NCI-H1436 (cell line): ENCODE measurements around the gene TBC1D3B.
"Not testable (repeated sequence)": the region's sequence is repeated elsewhere in the genome, so short reads cannot be mapped to it uniquely, and the experiment has no call there.

Experiments
- DNase-seq: peaks from one replicate; lab custom pipeline; 2025; lab: John Stamatoyannopoulos, UW

Gene TBC1D3B

DNA sequence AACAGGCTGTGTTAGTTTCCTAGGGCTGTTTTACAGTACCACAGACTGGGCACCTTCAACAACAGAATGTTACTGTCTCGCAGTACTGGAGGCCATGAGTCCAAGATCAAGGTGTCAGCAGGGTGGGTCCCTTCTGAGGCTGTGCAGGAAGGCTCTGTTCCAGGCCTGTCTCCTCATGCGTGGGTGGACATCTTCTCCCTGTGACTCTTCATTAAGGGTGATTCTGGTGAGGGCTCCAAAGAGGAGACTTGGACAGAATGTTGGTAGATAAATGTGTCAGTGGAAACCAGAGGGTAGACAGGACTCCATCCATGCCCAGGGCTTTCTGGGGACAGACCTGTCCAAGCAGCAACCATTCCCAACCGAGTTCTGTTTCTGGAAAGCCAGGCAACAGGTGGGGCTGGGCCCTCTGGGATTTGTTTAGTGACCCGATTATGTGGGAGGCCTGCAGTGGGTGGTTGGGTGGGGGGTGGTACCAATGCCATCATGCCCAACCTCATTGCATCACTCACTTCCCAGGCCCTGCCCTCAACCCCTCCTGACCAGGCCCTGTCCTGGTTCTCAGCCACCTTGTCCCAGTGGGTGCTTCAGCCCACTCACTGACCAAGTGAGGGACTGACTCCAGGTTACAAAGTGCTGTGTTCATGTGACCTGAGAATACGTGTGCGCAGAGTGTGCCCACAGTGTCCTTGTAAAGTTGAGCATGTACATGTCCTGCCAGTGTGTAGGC, 5.2 kb upstream of the TBC1D3B start:
- DNase-seq: not testable (repeated sequence)

DNA sequence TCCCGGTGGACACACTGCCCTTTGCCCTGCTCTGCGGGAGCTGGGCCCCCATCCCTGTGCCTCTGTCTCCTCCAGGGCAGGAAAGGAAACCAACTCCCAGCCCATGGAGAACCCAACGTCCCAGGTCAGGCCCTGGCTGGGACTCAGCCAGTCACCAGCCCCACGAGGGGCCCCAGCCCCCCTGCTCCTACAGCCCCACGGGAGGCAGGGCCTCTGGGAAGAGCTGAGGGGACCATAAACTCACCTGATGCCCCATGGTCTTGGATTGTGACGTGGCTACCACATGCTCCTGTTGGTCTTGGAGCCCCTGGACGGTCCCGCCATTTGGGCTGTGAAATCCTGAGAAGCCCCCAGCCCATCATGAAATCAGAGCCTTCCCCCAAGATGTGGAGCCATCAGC, 7.6 kb downstream of the TBC1D3B start:
- not testable (repeated sequence) for DNase-seq

DNA sequence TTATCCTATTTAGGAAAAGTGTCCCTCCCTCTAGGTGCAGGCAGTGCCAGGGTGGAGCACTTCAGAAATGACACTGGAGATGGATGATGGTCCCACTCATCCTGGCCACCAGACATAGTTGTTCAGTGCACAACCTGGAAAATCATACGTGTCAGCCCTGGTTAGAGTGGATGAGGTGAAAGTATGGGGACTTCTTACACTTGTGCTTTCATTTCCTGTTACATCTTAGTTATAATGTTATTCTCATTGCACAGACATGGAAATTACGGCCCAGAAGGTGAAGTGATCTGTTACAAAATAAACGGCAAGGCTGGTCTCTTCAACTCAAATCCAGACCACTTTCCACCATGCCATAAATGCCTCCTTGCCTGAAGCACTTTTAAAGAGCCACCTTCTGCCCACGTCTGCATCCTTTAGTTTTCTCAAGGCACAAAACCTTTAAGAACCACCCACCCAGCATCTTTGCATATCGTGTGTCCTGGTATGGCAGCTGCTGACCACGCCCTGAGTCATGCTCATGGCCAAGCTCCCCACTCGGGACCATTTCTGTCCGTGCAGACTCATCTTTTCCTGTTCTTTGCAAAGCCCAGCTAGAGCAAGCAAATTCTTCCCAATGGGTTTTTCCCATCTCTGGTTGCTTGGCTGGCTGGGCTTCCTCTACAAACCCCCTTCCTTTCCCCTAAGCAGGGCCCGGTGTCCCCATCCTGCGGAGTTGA, 22.4 kb downstream of the TBC1D3B start:
- DNase-seq: no peak

DNA sequence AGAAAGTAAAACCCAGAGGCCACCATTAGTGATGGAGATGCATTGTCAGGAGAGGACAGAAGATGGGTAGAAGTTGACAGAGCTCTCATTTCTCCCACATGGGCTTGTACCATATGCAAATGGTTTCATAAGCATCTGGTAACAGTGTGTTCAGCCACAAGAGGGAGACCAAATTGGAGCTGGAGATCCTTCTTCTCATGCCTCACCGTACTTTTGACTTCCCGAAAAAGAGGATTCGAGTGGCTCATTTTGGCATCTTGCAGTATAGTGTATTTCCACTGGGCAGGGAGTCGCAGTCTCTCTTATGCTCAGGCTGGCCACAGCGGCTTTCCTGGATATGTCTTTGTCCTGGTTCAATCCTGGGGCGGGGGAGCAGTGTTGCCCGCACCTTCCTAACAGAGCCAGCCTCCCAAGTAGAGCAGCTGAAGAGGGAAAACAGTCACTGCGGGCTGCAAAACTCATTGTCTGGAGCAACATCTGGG, 23.8 kb downstream of the TBC1D3B start:
- no peak for DNase-seq

DNA sequence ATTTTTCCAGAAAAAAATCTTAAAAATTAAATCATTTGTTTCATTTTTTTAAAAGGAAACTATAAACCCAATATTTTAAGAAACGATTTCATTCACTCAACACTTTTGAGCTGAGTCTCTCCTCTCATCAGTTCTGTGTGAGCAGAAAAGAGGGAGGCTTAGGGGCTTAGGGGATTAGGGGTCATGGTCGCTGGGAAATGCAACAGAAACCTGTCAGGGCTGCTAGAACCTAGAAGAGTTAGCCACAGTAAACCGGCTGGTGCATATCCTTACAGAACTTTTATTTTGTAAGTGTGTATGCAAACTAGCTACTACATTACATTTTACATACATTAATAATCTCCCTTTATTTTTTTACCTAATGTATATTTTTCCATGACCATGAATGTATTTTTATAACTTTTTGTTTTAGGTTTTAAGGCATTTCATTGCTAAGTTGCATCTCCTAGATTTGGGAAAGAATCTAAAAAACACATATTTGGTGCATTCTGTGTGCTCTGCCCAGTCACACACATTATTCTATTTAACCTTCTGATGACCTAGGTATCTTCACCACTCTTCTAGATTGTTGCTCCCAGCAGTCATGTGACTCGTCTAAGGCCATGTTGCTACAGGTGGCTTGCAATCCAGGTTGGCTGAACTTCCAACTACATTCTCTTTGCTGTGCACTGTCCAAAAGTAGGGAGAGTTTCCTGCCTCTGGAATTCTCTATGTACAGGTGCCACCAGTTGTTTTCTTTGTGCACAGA, 24.4 kb downstream of the TBC1D3B start:
- DNase-seq: no peak

DNA sequence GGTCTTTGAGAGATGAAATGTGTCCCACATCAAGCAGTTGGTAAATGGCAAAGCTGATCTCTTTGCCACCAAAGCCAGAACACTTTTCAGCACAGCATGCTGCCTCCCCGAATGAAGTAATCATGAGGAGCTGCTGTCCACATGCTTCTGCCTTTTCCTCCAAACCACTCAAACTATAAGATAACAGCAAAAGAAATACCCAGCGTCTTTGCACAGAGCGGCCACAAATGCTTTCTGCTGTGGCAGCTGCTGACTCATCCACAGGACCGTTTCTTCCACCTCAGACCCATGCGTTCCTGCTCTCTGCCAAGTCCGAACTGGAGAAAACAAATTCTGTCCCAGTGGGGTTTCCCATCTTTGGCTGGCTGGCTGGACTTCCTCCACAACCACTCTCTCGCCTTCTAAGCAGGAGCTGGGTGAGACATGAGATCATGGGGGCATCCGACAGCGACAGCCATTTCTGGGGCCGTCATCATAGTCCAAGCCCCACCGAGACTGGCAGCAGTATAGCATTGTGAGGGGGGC, 27.1 kb downstream of the TBC1D3B start:
- no peak for DNase-seq

DNA sequence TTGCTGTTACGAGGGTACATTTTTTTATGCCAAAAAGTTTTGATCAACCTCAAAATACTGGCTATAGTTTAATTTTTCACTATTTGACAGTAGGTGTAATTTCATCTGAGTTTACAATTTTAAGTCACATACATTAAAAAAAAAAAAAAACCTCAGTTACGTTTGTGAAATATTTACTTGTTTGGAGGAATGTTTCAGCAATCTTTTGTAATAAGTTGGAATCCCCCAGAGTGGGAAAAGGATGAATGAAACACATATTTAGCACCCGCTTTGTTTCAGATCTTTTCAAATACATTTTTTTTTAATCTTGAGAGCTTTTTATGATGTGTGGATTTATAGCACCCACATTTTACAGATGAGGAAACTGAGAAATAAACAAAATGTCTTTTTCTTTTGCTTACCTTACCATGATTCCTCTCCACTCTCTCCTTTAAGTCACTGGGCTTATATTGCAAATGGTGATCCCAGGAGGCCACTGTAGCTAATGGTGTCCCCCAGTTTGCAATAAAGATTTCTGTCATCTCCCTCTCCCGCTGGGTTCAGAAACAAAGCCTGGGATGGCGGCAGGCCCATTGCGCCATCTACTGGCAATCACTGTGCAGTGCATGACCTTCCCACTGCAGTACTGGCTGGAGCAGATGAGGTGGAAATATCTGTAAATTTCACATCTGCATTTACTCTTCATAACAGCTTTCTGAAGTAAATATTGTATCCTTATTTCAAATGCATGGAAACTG, 27.7 kb downstream of the TBC1D3B start:
- DNase-seq: peak; percentile 57

DNA sequence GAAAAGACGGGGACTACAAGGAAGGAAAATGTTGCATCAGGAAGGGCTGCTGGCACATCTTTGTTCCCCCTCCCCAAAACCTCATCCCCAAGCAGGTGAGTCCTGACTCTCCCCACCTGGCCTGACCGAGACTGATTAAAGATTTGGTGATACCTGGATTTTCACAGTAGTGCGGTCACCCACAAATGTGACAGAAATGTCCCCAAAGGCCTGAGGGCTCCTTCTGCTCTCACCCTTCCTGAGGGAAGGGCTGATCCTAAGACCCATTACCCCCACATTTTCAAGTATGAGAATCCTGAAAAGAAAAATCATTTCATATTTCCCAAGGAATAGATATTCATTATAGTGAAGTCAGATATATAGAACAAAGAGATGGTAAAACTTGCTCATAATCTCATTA, 28.8 kb downstream of the TBC1D3B start:
- no peak for DNase-seq

DNA sequence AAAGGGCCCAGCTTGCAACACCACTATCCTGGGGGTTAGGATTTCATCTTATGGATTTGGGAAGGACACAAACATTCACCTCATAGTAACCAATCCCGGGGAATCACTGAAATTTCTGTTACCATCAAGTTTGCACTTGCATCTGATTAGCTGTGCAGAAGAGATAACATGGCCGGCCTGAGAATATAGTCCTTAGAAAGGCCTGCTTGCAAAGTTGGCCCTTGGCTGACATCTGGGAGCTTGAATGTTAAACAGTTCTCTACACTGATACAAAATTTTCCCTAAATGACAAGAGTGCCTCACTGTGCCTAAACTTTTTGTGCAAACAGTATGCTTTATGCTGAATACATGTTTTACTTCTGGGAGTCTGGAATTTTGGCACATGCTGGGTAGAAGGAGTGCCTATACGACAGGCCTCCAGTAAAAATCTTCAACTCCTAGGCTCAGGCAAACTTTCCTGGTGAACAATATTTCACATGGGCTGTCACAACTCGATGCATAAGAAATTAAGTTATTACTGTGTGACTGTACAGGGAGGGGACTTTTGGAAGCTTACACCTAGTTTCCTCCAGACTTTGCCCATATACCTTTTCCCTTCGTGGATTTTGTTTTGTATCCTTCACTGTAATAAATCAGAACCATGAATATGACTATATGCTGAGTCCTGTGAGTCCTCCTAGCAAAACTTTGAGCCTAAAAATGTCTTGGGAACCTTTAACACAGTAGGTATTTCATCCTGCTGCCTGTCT, 31.3 kb downstream of the TBC1D3B start:
- no peak for DNase-seq

DNA sequence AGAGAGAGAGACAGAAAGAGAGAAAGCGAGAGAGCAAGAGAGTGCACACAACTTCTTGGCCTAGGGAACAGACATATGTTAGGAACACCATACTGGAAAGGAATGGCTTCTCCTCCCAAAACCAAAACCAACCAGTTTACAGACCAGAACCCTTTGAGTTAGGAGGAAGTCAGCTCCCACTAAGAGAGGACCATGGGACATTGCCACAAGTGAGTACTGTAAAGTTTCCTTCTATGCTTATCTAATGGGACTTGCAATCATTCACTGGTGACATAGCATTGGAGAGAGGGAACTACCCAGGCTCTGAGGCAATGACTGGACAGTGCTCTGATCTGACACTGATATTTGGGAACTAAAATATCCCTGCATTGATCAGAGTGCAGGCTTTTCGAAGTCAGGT, 32.4 kb downstream of the TBC1D3B start:
- DNase-seq: no peak

DNA sequence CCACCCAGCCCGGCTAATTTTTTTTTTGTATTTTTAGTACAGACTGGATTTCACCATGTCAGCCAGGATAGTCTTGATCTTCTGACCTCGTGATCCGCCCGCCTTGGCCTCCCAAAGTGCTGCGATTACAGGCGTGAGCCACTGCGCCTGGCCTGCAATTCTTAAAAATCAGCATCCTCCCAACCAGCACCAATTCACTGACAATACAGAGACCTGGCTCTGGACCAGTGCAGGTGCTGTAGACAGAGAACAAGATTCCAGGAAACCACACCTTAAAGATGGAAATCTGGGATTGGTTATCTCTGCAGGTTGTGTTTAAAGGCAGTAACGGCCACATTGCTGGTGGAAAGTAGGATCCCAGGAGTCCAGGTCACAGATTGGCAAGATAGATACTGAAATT, 33.6 kb downstream of the TBC1D3B start:
- DNase-seq: no peak

DNA sequence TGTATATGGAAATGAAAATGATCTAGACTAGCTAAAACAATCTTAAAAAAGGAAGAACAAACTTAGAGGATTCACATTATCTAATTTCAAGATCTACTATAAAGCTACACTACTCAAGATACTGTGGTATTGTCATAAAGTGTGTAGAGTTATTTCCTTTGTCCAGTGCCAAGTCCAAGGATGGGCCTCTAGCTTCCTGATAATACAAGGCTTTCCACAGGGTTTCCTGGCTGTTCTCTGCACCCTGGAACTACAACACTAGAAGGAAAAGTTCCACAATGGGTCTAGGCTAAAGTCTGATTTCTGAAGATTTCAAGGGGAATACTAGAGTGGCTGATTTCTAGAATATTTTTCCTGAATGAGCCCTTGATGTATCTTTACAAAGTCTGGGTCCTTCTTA, 34.2 kb downstream of the TBC1D3B start:
- no peak for DNase-seq

DNA sequence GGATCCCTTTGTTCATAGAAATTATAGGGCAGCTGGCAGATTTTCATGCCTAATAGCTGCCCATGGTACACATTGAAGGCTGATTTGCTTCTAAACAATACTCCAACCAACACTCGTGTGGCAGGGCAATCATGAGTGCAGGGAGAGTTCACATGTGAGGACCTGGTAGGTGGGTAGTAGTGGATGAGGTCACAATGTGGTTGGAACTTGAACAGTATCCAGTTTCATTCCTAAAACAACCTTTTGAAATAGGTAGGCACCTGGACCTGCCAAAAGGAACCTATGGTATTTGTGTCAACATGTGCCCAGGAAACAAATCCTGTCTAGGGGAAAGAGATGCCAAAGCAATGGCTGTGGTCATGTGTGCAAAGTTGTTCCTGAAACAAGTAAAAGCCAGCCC, 40.0 kb downstream of the TBC1D3B start:
- no peak for DNase-seq

DNA sequence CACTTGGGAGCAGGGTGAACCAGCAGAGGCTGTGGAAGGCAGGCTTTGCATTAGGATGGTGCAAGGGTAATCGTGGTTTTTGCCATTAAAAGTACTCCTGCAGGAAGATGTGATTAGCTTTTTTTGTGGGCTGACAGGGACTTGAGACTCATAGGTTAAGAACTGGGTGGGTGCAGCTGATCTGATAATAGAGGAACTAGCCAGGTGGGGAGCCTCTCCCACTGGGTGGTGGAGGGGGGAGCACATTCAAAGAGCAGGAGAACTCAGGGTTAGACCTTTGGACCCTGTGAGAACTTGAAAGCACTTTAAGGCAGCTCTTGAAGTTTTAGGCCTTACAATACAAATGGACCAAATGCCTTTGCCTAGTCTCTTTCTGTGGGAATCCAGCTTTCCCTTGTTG, 40.4 kb downstream of the TBC1D3B start:
- DNase-seq: no peak

DNA sequence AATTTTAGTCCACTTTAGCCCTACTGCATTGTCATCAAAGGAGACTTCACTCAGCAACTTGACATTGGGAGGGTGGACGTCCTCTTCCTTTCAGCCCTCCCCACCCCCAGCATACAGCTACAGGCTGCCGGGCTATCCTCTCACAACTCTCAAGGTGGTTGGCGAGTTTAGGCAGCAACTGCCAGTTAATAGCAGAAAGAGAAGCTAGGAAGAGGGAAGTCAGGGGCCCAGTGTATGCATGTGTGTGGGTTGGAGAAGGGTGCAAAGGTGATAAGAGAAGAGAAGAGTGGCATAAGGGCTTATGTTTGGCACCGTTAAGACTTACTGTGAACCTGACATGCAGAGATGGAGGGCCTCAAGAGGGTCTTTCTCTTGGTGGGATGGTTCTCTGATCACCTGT, 41.0 kb downstream of the TBC1D3B start:
- DNase-seq: no peak

DNA sequence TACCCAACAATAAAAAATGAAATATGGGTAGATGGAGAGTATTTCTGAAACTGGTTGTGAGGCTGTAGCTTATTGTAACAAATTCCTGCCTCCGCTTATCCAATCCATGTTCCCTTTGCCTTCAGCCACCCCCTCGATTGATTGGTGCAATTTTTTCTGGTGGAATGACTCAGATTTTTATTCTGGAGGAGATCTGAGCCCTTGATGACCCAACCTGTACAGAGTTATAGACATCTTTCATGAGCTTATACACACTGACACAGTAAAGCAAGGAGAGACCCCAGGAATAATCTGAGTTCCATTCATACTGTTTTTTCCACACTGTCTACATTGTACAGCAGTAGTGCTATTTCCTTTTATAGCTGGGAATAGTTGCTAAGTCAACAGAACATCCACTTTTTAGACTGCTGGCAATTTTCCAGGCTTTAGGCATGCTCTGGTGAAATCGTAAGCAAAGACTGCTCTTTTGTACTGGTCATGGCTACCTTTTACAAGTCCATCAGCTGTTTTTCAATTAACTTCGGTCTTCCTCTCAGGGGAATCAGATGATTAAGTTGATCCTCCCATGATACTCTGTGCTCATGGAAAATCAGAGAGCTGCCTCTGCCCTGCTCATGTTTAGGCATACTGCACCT, 42.7 kb downstream of the TBC1D3B start:
- DNase-seq: no peak

DNA sequence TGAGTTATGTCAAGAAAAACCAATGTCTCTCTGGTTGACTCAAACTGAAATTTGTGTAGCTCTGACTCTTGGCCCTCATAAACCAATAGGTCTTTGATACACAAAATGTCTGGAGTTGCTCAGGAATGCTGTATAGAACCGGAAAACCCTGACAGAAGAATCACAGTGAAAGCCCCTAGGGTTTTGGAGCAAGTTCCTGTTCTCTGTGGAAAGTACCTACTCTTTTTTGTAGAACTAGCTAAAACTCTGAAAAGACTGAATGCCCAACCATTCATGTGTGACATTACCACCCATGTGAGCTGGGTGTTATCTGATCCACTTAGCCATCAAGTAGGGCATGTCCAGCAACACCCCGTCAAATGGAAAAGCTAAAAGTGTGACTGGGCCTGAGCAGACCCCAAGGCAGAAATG, 44.0 kb downstream of the TBC1D3B start:
- DNase-seq: no peak

DNA sequence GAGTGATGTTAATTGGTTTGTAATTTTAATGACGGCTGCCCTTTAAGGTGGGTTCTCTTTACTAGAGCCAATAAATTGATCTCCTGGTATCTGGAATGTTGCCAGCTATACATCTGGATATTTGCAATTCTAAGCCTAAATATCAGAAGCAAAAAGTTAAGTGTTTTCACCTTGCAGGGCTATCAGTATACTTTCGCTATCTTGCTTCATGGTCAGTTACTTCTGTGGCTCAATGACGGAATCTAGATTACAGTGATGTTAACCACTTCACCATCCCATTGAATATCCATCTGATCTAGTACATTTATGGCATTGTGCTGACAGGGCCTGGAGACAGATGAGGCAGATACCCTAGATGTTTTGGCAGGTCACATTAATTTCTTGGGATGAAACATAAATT, 44.5 kb downstream of the TBC1D3B start:
- no peak for DNase-seq

DNA sequence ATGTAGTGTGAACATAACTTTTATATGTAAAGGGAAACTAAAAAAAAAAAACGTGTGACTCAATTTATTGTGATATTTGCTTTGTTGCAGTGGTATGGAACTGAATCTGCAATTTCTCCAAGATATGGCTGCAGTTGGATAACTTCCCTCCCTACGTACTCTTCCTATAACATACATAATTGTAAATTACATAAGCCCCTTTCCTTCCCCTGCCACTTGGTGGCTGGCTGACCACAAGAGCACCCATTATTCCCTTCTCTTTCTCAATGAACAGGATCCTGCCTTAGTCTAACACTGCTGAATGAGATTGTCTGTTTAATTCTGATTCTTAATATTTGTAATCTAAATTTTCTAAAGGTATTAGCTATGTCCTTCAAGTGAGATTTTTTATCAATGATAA, 45.0 kb downstream of the TBC1D3B start:
- no peak for DNase-seq

DNA sequence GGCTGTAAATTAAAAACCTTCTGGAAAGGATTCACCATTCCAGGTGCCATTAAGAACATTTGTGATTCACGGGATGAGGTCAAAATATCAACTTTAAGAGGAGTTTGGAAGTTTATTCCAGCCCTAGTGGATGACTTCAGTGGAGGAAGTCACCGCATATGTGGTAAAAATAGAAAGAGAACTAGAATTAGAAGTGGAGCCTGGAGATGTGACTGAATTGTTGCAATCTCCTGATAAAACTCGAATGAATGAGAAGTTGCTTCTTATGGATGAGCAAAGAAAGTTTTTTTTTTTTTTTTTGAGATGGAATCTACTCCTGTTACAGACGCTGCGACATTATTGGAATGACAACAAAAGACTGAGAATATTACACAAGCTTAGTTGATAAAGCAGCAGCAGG, 46.1 kb downstream of the TBC1D3B start:
- no peak for DNase-seq

DNA sequence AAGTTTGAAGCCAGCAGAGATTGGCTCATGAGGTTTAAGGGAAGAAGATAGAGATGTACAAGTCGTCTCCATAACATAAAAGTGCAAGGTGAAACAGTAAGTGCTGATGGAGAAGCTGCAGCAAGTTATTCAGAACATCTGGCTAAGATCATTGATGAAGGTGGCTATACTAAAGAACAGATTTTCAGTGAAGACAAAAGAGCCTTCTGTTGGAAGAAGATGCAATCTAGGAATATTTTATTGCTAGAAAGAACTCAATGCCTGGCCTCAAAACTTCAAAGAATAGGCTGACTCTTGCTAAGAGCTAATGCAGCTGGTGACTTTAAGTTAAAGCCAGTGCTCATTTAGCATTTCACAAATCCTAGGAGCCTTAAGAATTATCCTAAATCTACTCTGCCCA, 46.8 kb downstream of the TBC1D3B start:
- DNase-seq: no peak
